Measurements from ENCODE around the gene ERVFRD-1. TPM values are rescaled to one million over a fixed set of nuclear protein-coding genes. Genes with fewer than 3 reads are reported as not detected.

The ERVFRD-1 gene
- polyA plus RNA-seq, 4 donors, result 0.09 to 0.32 (median 0.14) TPM

DNA sequence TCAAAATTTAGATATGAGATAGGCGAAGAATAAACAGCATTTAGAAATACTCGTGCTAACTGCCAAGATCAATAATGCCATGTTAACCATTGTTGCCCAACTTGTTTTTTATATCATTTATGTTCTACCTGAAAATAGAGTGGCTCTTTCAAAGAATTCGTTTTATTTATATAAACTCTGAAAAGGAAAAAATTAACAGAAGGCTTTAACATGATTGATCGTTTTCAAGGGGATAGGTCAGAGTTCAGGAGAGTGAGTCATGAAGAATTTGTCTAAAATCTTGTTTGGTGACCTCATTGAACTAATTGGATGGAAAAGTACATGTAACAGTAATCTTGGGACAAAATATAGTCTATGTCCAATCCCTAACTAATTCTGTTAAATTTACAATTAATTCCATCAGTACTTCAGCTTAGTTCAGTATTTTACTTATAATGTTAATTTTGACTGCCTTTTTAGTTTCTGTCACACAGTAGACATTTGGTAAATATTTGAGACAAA lies 56.3 kb downstream of the ERVFRD-1 start:
- no peak for DNase-seq (ENCODE audit: low read depth in 4 of 4, low spot score in 2 of 4)

DNA sequence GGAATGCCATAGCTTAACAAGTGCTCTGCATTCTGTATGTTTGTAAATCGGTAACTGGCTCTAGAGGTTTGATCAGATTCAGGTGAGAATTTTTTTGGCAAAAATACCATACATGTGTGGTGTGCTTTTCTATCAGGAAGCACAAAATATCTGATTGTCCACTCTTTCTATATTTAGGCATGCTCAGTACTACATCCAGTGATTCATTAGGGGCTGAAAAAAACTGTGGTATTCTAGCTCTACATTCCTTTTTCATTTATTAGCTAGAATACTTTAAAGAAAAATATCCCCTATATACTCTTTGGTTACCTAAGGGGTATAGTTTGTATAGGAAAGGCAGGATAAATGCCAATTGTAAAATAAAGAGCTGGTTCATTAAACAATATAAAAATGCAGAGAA lies 56.8 kb downstream of the ERVFRD-1 start:
- DNase-seq (ENCODE audit: low read depth in 4 of 4, low spot score in 2 of 4), result no peak

DNA sequence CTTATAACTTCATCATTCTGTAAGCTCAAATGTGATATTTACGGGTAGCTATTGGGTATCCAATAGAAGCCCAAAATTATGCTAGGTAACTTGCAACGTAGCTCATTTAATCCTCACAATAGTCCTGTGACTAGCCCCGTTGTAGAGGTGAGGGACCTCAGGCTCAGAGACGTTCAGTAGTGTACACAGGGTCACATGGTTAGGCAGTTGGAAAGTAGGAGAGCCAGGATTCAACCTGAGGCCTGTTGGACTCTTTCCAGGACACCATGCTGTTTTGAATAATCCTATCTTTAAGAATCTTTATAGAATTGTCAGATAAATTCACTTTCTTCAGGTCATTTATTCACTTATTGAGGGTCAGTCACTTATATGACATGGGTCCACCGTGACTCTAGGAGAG lies 58.2 kb downstream of the ERVFRD-1 start:
- no peak for DNase-seq (ENCODE audit: low read depth in 4 of 4, low spot score in 2 of 4)

Other genes starting within 250 kb of the ERVFRD-1 start
- gene GCM2, start 229.7 kb downstream of the ERVFRD-1 start, polyA plus RNA-seq (ENCODE audit: insufficient read length in 4 of 4), result under 1 TPM in 2 of 4 donors, not detected in 2; 0.07 to 0.14 TPM
- 1 to 10 TPM; 2.2 to 9.0 (median 5.0) TPM for gene SYCP2L, start 224.7 kb downstream of the ERVFRD-1 start, polyA plus RNA-seq (ENCODE audit: insufficient read length in 4 of 4)
- gene ELOVL2, start 67.4 kb downstream of the ERVFRD-1 start, polyA plus RNA-seq (ENCODE audit: insufficient read length in 4 of 4), result 10 to 100 TPM in 1 of 4 donors, 1 to 10 TPM in 3; 7.2 to 10.7 (median 8.7) TPM
- gene SMIM13, start 17.9 kb downstream of the ERVFRD-1 start, polyA plus RNA-seq (ENCODE audit: insufficient read length in 4 of 4), result 10 to 100 TPM; 16.1 to 18.5 (median 17.9) TPM
- 10 to 100 TPM; 54.8 to 69.2 (median 67.2) TPM for gene NEDD9, start 120.9 kb upstream of the ERVFRD-1 start, polyA plus RNA-seq (ENCODE audit: insufficient read length in 4 of 4)

Data from left renal cortex interstitium (tissue), 4 donors.